GM12878 (cell line): ENCODE data around the gene KLHL24. TPM values are rescaled to one million over a fixed set of nuclear protein-coding genes. Genes with fewer than 3 reads are reported as not detected.

Experiments
- ATF3 ChIP-seq: IDR thresholded peaks from 2 replicates; pipeline ENCODE4 v1.6.1; 2011; ENCODE audit warnings: low read depth, mild to moderate bottlenecking, low read length, moderate library complexity, borderline replicate concordance; ENCODE audit errors: extremely low read depth
- CBX3 ChIP-seq: fragments of 200-600 bp; sonication (generic); IDR thresholded peaks from 2 replicates; pipeline ENCODE4 v1.6.1; 2016; ENCODE audit warnings: low read depth, borderline replicate concordance
- CHD1 ChIP-seq: IDR thresholded peaks from 2 replicates; pipeline ENCODE4 v1.6.1; 2012; ENCODE audit warnings: low read depth, low read length, improper control_type of control experiment
- CHD2 ChIP-seq: IDR thresholded peaks from 2 replicates; pipeline ENCODE4 v1.6.1; 2011; ENCODE audit warnings: low read depth, low read length, improper control_type of control experiment, borderline replicate concordance
- CHD4 ChIP-seq: fragments of 200-600 bp; sonication (generic); IDR thresholded peaks from 2 replicates; pipeline ENCODE4 v1.6.1; 2016; ENCODE audit warnings: mild to moderate bottlenecking
- CREM ChIP-seq: IDR thresholded peaks from 2 replicates; pipeline ENCODE4 v1.6.1; 2014; ENCODE audit warnings: antibody characterized with exemption, low read depth
- FOS ChIP-seq: IDR thresholded peaks from 3 replicates; pipeline ENCODE4 v1.6.1; 2011; ENCODE audit warnings: borderline replicate concordance; ENCODE audit not compliant: insufficient read length; ENCODE audit errors: extremely low read depth
- IRF3 ChIP-seq: fragments of 450-650 bp; IDR thresholded peaks from 2 replicates; pipeline ENCODE4 v1.6.1; 2014; ENCODE audit warnings: mild to moderate bottlenecking
- MAX ChIP-seq: IDR thresholded peaks from 2 replicates; pipeline ENCODE4 v1.6.1; 2012; ENCODE audit warnings: low read depth, low read length, improper control_type of control experiment
- MEF2A ChIP-seq: IDR thresholded peaks from 2 replicates; pipeline ENCODE4 v1.6.1; 2011; ENCODE audit warnings: low read depth, mild to moderate bottlenecking, low read length, moderate library complexity; ENCODE audit not compliant: insufficient read depth
- MTA2 ChIP-seq: fragments of 450-650 bp; IDR thresholded peaks from 2 replicates; pipeline ENCODE4 v1.6.1; 2016; ENCODE audit warnings: low read depth, mild to moderate bottlenecking, moderate library complexity
- MXI1 ChIP-seq: fragments of 150-350 bp; IDR thresholded peaks from 2 replicates; pipeline ENCODE4 v1.6.1; 2011; ENCODE audit warnings: low read depth, mild to moderate bottlenecking, inconsistent platforms, low read length, improper control_type of control experiment
- NR2C1 ChIP-seq: fragments of 450-650 bp; IDR thresholded peaks from 2 replicates; pipeline ENCODE4 v1.6.1; 2017; ENCODE audit warnings: antibody characterized with exemption, mild to moderate bottlenecking, moderate library complexity
- PBX3 ChIP-seq: IDR thresholded peaks from 2 replicates; pipeline ENCODE4 v1.6.1; 2011; ENCODE audit warnings: mild to moderate bottlenecking, low read depth, low read length, moderate library complexity; ENCODE audit not compliant: insufficient replicate concordance
- PML ChIP-seq: IDR thresholded peaks from 2 replicates; pipeline ENCODE4 v1.6.1; 2012; ENCODE audit warnings: low read length, inconsistent platforms
- RCOR1 ChIP-seq: conservative IDR thresholded peaks from 2 replicates; pipeline ENCODE4 v1.6.1; 2012; ENCODE audit warnings: low read depth, low read length, improper control_type of control experiment
- RELA ChIP-seq: fragments of 450-650 bp; IDR thresholded peaks from 2 replicates; pipeline ENCODE4 v1.8.0; 2014; ENCODE audit warnings: borderline replicate concordance; ENCODE audit not compliant: partially characterized antibody
- SP1 ChIP-seq: IDR thresholded peaks from one replicate; pipeline ENCODE4 v1.6.1; 2011; ENCODE audit warnings: low read depth, low read length
- USF2 ChIP-seq: IDR thresholded peaks from 2 replicates; pipeline ENCODE4 v1.6.1; 2011; ENCODE audit warnings: low read depth, low read length, improper control_type of control experiment, borderline replicate concordance
- ZBTB4 ChIP-seq: fragments of 450-650 bp; formaldehyde crosslinking; IDR thresholded peaks from 2 replicates; pipeline ENCODE4 v1.4.0; 2022; ENCODE audit warnings: mild to moderate bottlenecking, moderate library complexity
- ZNF384 ChIP-seq: IDR thresholded peaks from 2 replicates; pipeline ENCODE4 v1.6.1; 2012; ENCODE audit warnings: low read depth, mild to moderate bottlenecking, low read length, improper control_type of control experiment, borderline replicate concordance
- polyA plus RNA-seq, 11 experiments: library from polyadenylated mRNA; depleted of rRNA in 4 of 11; unstranded in 6 of 11; stranded (reverse) in 5 of 11; fragments of >200 nt; fragmentation: Nextera tagmentation in 4 of 11; fragmentation: Illumina TruSeq in 1 of 11; extraction: Ambion mirVana in 4 of 11; extraction: Trizol in 1 of 11; gene quantifications; 1 replicate in 1 of 11; 2 replicates in 10 of 11; pipeline versions ENCODE4 v1.2.1 to v1.2.3, GENCODE V29; 2011 to 2016; ENCODE audit warnings: inconsistent platforms in 2 of 11, missing spikeins in 2 of 11, low read depth in 1 of 11
- total RNA-seq, 4 experiments: library from RNA; depleted of rRNA in 3 of 4; stranded (reverse); fragments of >200 nt in 3 of 4; fragmentation: Illumina TruSeq in 1 of 4; extraction: Trizol in 1 of 4; gene quantifications; 2 replicates each; pipeline versions ENCODE4 v1.2.1 to v1.2.3, GENCODE V29; 2013 to 2021

Gene KLHL24
- total and polyA plus RNA-seq, 10 of the 15 experiments (the other 5 are each of a cell fraction or from before 2014, with no cell fraction given) = 0.91 to 24.3 (median 5.3) TPM

- no peak for TF ChIP-seq ZBTB4 (CRISPR knock-in tag)
- peak; percentile 20; the same call in 1 of the 2 replicates for TF ChIP-seq NR2C1
- peak; percentile 57; the same call in 1 of the 2 replicates for TF ChIP-seq CHD2
- TF ChIP-seq PML = peak; percentile 66; the same call in 1 of the 2 replicates
- TF ChIP-seq RELA = no peak
- TF ChIP-seq IRF3 = no peak
- no peak; the same call in 1 of the 2 replicates for TF ChIP-seq MTA2
- no peak for TF ChIP-seq FOS
- no peak for TF ChIP-seq CBX3
- TF ChIP-seq USF2 = no peak; the same call in 1 of the 2 replicates
- TF ChIP-seq CREM = no peak
- no peak for TF ChIP-seq CHD4
- TF ChIP-seq MEF2A = peak; percentile 45; the same call in 1 of the 2 replicates
- TF ChIP-seq RCOR1 = no peak
- no peak for TF ChIP-seq CHD1
- TF ChIP-seq ZNF384 = no peak
- TF ChIP-seq PBX3 = no peak
- no peak for TF ChIP-seq ATF3
- peak; percentile 63 for TF ChIP-seq SP1
- peak; percentile 85 for TF ChIP-seq MXI1
- peak; percentile 92 for TF ChIP-seq MAX
Observed at GRCh38 chr3:183636221-183637105, 1.0 kb downstream of the KLHL24 start (continued).
